GM23338 (cell line): ENCODE measurements around the gene RTKN2. TPM values are rescaled to one million over a fixed set of nuclear protein-coding genes. Genes with fewer than 3 reads are reported as not detected.

Experiments used
- ATAC-seq: fragments of 200-7000 bp; cut with Tn5 transposase; 3 replicates; pipeline ENCODE4 v1.9.1; 2020
- DNase-seq: peaks from one replicate; pipeline ENCODE4 v3.0.0-alpha.2; 2015; ENCODE audit warnings: low spot score
- H2AFZ ChIP-seq: fragments of 200-600 bp; sonication (generic); 2 replicates; pipeline ENCODE4 v1.8.0; 2016; ENCODE audit warnings: antibody characterized with exemption, mild to moderate bottlenecking, moderate library complexity
- H3F3A ChIP-seq: fragments of 200-600 bp; sonication (generic); replicated peaks from 2 replicates; pipeline ENCODE4 v1.8.0; 2017; ENCODE audit warnings: antibody characterized with exemption, mixed run types, low read depth
- H3K27ac ChIP-seq: fragments of 200-600 bp; sonication (generic); 2 replicates; pipeline ENCODE4 v1.6.1; 2016; ENCODE audit warnings: low read depth
- H3K27me3 ChIP-seq: fragments of 200-600 bp; sonication (generic); 2 replicates; pipeline ENCODE4 v1.8.0; 2016; ENCODE audit warnings: mild to moderate bottlenecking, mixed run types, moderate library complexity; ENCODE audit not compliant: insufficient read depth
- H3K36me3 ChIP-seq: fragments of 200-600 bp; sonication (generic); 2 replicates; pipeline ENCODE4 v1.8.0; 2016; ENCODE audit warnings: mild to moderate bottlenecking; ENCODE audit not compliant: insufficient read depth
- H3K4me1 ChIP-seq: fragments of 200-600 bp; sonication (generic); 2 replicates; pipeline ENCODE4 v1.8.0; 2016; ENCODE audit warnings: mild to moderate bottlenecking, moderate library complexity; ENCODE audit not compliant: insufficient read depth
- H3K4me2 ChIP-seq: fragments of 200-600 bp; sonication (generic); 2 replicates; pipeline ENCODE4 v1.7.1; 2017; ENCODE audit warnings: mixed run types
- H3K4me3 ChIP-seq: fragments of 200-600 bp; sonication (generic); 2 replicates; pipeline ENCODE4 v1.6.1; 2016; ENCODE audit warnings: mixed run types
- H3K79me2 ChIP-seq: fragments of 200-600 bp; sonication (generic); replicated peaks from 2 replicates; pipeline ENCODE4 v1.8.0; 2017; ENCODE audit warnings: mild to moderate bottlenecking; ENCODE audit not compliant: insufficient read depth
- H3K9me2 ChIP-seq: fragments of 200-600 bp; sonication (generic); 2 replicates; pipeline ENCODE4 v1.8.0; 2017; ENCODE audit not compliant: insufficient read depth
- H4K20me1 ChIP-seq: fragments of 200-600 bp; sonication (generic); replicated peaks from 2 replicates; pipeline ENCODE4 v1.8.0; 2017; ENCODE audit warnings: mild to moderate bottlenecking; ENCODE audit not compliant: insufficient read depth
- H3K27ac Mint-ChIP-seq: 2 replicates; pipeline ENCODE4 v1.8.0; 2020; ENCODE audit warnings: inconsistent platforms, mild to moderate bottlenecking, moderate library complexity, mixed read lengths
- H3K27me3 Mint-ChIP-seq: 3 replicates; pipeline ENCODE4 v1.8.0; 2022; ENCODE audit warnings: low read depth, mild to moderate bottlenecking, moderate library complexity, mixed read lengths, inconsistent platforms; ENCODE audit not compliant: insufficient read depth, poor library complexity
- H3K36me3 Mint-ChIP-seq: 3 replicates; pipeline ENCODE4 v1.8.0; 2021; ENCODE audit warnings: low read depth, mild to moderate bottlenecking, inconsistent platforms, moderate library complexity, mixed read lengths
- H3K4me1 Mint-ChIP-seq: 3 replicates; pipeline ENCODE4 v1.8.0; 2020; ENCODE audit warnings: mild to moderate bottlenecking, inconsistent platforms, mixed read lengths
- H3K4me3 Mint-ChIP-seq: 3 replicates; pipeline ENCODE4 v1.8.0; 2021; ENCODE audit warnings: moderate library complexity, mild to moderate bottlenecking, inconsistent platforms, mixed read lengths
- H3K9me3 Mint-ChIP-seq: 3 replicates; pipeline ENCODE4 v1.8.0; 2020; ENCODE audit warnings: moderate library complexity, mild to moderate bottlenecking, inconsistent platforms, mixed read lengths
- CREB1 ChIP-seq: fragments of 250-450 bp; sonication (Bioruptor Pico); IDR thresholded peaks from 2 replicates; pipeline ENCODE4 v1.5.0; 2020; ENCODE audit warnings: low read depth, mild to moderate bottlenecking, moderate library complexity
- CTCF ChIP-seq, 2 experiments: fragments of 200-600 bp in 1 of 2; sonication (generic) in 1 of 2; conservative IDR thresholded peaks; 2 replicates each; pipeline versions ENCODE4 v1.5.1 to v1.6.1; 2016 to 2017; ENCODE audit warnings: antibody characterized with exemption in 2 of 2, low read depth in 2 of 2, mild to moderate bottlenecking in 2 of 2, moderate library complexity in 1 of 2
- ETS1 ChIP-seq: IDR thresholded peaks from 2 replicates; pipeline ENCODE4 v1.6.1; 2016; ENCODE audit warnings: antibody characterized with exemption
- EZH2 ChIP-seq: fragments of 200-600 bp; sonication (generic); IDR thresholded peaks from one replicate; pipeline ENCODE4 v1.8.0; 2017; ENCODE audit warnings: antibody characterized with exemption, mild to moderate bottlenecking, low read depth; ENCODE audit not compliant: unreplicated experiment
- EZH2phosphoT487 ChIP-seq: fragments of 200-600 bp; sonication (generic); IDR thresholded peaks from one replicate; pipeline ENCODE4 v1.8.1; 2018; ENCODE audit warnings: antibody characterized with exemption; ENCODE audit not compliant: unreplicated experiment
- JUNB ChIP-seq: IDR thresholded peaks from one replicate; pipeline ENCODE4 v1.6.1; 2016; ENCODE audit warnings: antibody characterized with exemption; ENCODE audit not compliant: unreplicated experiment
- NANOG ChIP-seq: IDR thresholded peaks from 2 replicates; pipeline ENCODE4 v1.6.1; 2016; ENCODE audit warnings: antibody characterized with exemption, borderline replicate concordance
- POLR2AphosphoS5 ChIP-seq: IDR thresholded peaks from 2 replicates; pipeline ENCODE4 v1.6.1; 2016; ENCODE audit warnings: antibody characterized with exemption, low read depth
- REST ChIP-seq: IDR thresholded peaks from one replicate; pipeline ENCODE4 v1.6.1; 2018; ENCODE audit warnings: antibody characterized with exemption; ENCODE audit not compliant: unreplicated experiment
- STAT1 ChIP-seq: IDR thresholded peaks from one replicate; pipeline ENCODE4 v1.6.1; 2016; ENCODE audit warnings: antibody characterized with exemption; ENCODE audit not compliant: unreplicated experiment
- ZNF114 ChIP-seq: fragments of 250-450 bp; sonication (Bioruptor Pico); IDR thresholded peaks from 2 replicates; pipeline ENCODE4 v1.5.0; 2020; ENCODE audit warnings: mild to moderate bottlenecking, moderate library complexity
- ZNF331 ChIP-seq: fragments of 250-450 bp; sonication (Bioruptor Pico); IDR thresholded peaks from 2 replicates; pipeline ENCODE4 v1.5.0; 2020; ENCODE audit warnings: low read depth, mild to moderate bottlenecking, moderate library complexity
- polyA plus RNA-seq: library from polyadenylated mRNA; unstranded; fragments of >200 nt; fragmentation: Nextera tagmentation; extraction: Ambion mirVana; gene quantifications from 2 replicates; pipeline ENCODE4 v1.2.1, GENCODE V29; 2016
- total RNA-seq: library from RNA; depleted of rRNA; stranded (reverse); fragments of >200 nt; shearing (Covaris generic); gene quantifications from 2 replicates; pipeline ENCODE4 v1.2.3, GENCODE V29; 2014
- TF ChIP-seq, protein P1 (sequence below): fragments of 250-450 bp; sonication (Bioruptor Pico); IDR thresholded peaks from 2 replicates; pipeline ENCODE4 v1.5.0; 2020; ENCODE audit warnings: mild to moderate bottlenecking, moderate library complexity

The RTKN2 gene
- total and polyA plus RNA-seq, 2 experiments from 2014 or later: 15.3 to 23.6 TPM

GRCh38 chr10:62189131-62189530, 79.5 kb downstream of the RTKN2 start:
- no peaks in the 10 kb centered on the region for H3K36me3 ChIP-seq
- no peak overlapping the region for H3K4me3 ChIP-seq
- no peaks in the 10 kb centered on the region for H3K79me2 ChIP-seq
- DNase-seq: no peak
- Mint-ChIP-seq H3K4me3 (no peak overlapping the region), H3K4me1 (peaks cover 11% of the 10 kb centered on the region; the same call in 2 of the 3 replicates), H3K27ac (no peak overlapping the region), H3K27me3 (no peaks in the 10 kb centered on the region), H3K9me3 (no peaks in the 10 kb centered on the region), H3K36me3 (peaks cover 8% of the 10 kb centered on the region)
- H3K4me1 ChIP-seq: peaks cover 5% of the 10 kb centered on the region; the same call in 1 of the 2 replicates
- no peak for ATAC-seq
- 0 out of 2 replicates have a peak, but pooled peaks cover 3% of the 10 kb centered on the region for H4K20me1 ChIP-seq
- no peak overlapping the region for H2AFZ ChIP-seq
- H3F3A ChIP-seq: no peaks in the 10 kb centered on the region
- H3K4me2 ChIP-seq: no peak overlapping the region
- no peaks in the 10 kb centered on the region for H3K27me3 ChIP-seq
- H3K27ac ChIP-seq: no peak overlapping the region
- TF ChIP-seq POLR2AphosphoS5: no peak
- TF ChIP-seq ZNF331 (CRISPR knock-in tag): no peak
- TF ChIP-seq STAT1: no peak
- TF ChIP-seq EZH2phosphoT487: no peak
- TF ChIP-seq ETS1: no peak
- TF ChIP-seq CTCF (conservative IDR thresholded peaks at IDR 0.05; ENCODE audit: low read depth in 2 of 2): no peak
- TF ChIP-seq EZH2: no peak
- TF ChIP-seq REST: no peak
- TF ChIP-seq, protein P1, sequence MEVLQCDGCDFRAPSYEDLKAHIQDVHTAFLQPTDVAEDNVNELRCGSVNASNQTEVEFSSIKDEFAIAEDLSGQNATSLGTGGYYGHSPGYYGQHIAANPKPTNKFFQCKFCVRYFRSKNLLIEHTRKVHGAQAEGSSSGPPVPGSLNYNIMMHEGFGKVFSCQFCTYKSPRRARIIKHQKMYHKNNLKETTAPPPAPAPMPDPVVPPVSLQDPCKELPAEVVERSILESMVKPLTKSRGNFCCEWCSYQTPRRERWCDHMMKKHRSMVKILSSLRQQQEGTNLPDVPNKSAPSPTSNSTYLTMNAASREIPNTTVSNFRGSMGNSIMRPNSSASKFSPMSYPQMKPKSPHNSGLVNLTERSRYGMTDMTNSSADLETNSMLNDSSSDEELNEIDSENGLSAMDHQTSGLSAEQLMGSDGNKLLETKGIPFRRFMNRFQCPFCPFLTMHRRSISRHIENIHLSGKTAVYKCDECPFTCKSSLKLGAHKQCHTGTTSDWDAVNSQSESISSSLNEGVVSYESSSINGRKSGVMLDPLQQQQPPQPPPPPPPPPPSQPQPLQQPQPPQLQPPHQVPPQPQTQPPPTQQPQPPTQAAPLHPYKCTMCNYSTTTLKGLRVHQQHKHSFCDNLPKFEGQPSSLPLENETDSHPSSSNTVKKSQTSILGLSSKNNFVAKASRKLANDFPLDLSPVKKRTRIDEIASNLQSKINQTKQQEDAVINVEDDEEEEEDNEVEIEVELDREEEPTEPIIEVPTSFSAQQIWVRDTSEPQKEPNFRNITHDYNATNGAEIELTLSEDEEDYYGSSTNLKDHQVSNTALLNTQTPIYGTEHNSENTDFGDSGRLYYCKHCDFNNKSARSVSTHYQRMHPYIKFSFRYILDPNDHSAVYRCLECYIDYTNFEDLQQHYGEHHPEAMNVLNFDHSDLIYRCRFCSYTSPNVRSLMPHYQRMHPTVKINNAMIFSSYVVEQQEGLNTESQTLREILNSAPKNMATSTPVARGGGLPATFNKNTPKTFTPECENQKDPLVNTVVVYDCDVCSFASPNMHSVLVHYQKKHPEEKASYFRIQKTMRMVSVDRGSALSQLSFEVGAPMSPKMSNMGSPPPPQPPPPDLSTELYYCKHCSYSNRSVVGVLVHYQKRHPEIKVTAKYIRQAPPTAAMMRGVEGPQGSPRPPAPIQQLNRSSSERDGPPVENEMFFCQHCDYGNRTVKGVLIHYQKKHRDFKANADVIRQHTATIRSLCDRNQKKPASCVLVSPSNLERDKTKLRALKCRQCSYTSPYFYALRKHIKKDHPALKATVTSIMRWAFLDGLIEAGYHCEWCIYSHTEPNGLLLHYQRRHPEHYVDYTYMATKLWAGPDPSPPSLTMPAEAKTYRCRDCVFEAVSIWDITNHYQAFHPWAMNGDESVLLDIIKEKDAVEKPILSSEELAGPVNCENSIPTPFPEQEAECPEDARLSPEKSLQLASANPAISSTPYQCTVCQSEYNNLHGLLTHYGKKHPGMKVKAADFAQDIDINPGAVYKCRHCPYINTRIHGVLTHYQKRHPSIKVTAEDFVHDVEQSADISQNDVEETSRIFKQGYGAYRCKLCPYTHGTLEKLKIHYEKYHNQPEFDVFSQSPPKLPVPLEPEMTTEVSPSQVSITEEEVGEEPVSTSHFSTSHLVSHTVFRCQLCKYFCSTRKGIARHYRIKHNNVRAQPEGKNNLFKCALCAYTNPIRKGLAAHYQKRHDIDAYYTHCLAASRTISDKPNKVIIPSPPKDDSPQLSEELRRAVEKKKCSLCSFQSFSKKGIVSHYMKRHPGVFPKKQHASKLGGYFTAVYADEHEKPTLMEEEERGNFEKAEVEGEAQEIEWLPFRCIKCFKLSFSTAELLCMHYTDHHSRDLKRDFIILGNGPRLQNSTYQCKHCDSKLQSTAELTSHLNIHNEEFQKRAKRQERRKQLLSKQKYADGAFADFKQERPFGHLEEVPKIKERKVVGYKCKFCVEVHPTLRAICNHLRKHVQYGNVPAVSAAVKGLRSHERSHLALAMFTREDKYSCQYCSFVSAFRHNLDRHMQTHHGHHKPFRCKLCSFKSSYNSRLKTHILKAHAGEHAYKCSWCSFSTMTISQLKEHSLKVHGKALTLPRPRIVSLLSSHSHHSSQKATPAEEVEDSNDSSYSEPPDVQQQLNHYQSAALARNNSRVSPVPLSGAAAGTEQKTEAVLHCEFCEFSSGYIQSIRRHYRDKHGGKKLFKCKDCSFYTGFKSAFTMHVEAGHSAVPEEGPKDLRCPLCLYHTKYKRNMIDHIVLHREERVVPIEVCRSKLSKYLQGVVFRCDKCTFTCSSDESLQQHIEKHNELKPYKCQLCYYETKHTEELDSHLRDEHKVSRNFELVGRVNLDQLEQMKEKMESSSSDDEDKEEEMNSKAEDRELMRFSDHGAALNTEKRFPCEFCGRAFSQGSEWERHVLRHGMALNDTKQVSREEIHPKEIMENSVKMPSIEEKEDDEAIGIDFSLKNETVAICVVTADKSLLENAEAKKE (CRISPR knock-in tag): no peak
- no peak for TF ChIP-seq CREB1 (CRISPR knock-in tag)
- no peak for TF ChIP-seq ZNF114 (CRISPR knock-in tag)
- no peak for TF ChIP-seq JUNB
- TF ChIP-seq NANOG: no peak
- H3K9me2 ChIP-seq: no peaks in the 10 kb centered on the region
